ENCODE measurements around the gene NEURL3.

- TF ChIP-seq CBFB (CRISPR knock-in tag; IDR thresholded peaks at IDR 0.05): no peak
- no peak for TF ChIP-seq SP2 (IDR thresholded peaks at IDR 0.05; ENCODE audit: extremely low read depth, low read depth, low read length, poor library complexity, severe bottlenecking)
- TF ChIP-seq FOXP1 (CRISPR knock-in tag; IDR thresholded peaks at IDR 0.05): no peak
- TF ChIP-seq CEBPZ (IDR thresholded peaks at IDR 0.05; ENCODE audit: borderline replicate concordance, low read depth, low read length): no peak
- no peak for TF ChIP-seq SRF (CRISPR knock-in tag; IDR thresholded peaks at IDR 0.05)
- no peak for TF ChIP-seq CHD4 (IDR thresholded peaks at IDR 0.05; ENCODE audit: insufficient read depth, insufficient replicate concordance, low read depth, low read length, poor library complexity, severe bottlenecking)
- no peak for TF ChIP-seq ZNF174 (CRISPR knock-in tag; IDR thresholded peaks at IDR 0.05)
- no peak for TF ChIP-seq SUPT5H (IDR thresholded peaks at IDR 0.05)
- no peak for TF ChIP-seq CREB3 (tag; conservative IDR thresholded peaks at IDR 0.05; ENCODE audit: low read depth)
- no peak for TF ChIP-seq EZH2 (IDR thresholded peaks at IDR 0.05; ENCODE audit: borderline replicate concordance, low read depth, low read length)
Observed at GRCh38 chr2:96540136-96540535, 35.0 kb upstream of the NEURL3 start.

Measured in K562 (cell line).